Esophagus (tissue), 2 donors: ENCODE data around the gene SH2D4B. TPM values are rescaled to one million over a fixed set of nuclear protein-coding genes. Genes with fewer than 3 reads are reported as not detected.
A peak's percentile ranks its signal among the peaks of the same experiment; 100 is the strongest.

Experiments used
- H3K27ac ChIP-seq, 2 donors: one replicate each; pipeline ENCODE4 v1.5.1; 2013; ENCODE audit warnings: low read depth in 2 of 2, mild to moderate bottlenecking in 2 of 2, inconsistent platforms in 1 of 2, low read length in 1 of 2, moderate library complexity in 1 of 2
- H3K27me3 ChIP-seq, 2 donors: one replicate each; pipeline ENCODE4 v1.6.1; 2013; ENCODE audit warnings: low read length in 2 of 2, control low read depth in 1 of 2, mild to moderate bottlenecking in 1 of 2; ENCODE audit not compliant: insufficient read depth in 2 of 2, control insufficient read depth in 1 of 2
- H3K36me3 ChIP-seq, 2 donors: one replicate each; pipeline ENCODE4 v1.6.1; 2013; ENCODE audit warnings: low read length in 1 of 2; ENCODE audit not compliant: control insufficient read depth in 2 of 2, insufficient read depth in 2 of 2
- H3K4me1 ChIP-seq, 2 donors: one replicate each; pipeline ENCODE4 v1.6.1; 2013; ENCODE audit warnings: low read length in 1 of 2; ENCODE audit not compliant: control insufficient read depth in 2 of 2, insufficient read depth in 2 of 2
- H3K4me3 ChIP-seq, 2 donors: one replicate each; pipeline ENCODE4 v1.5.1; 2013; ENCODE audit warnings: low read length in 2 of 2, mild to moderate bottlenecking in 2 of 2, low read depth in 1 of 2, moderate library complexity in 1 of 2
- H3K9me3 ChIP-seq, 2 donors: one replicate each; pipeline ENCODE4 v1.6.1; 2013; ENCODE audit warnings: mild to moderate bottlenecking in 2 of 2, low read depth in 1 of 2, low read length in 1 of 2, moderate library complexity in 1 of 2; ENCODE audit not compliant: control insufficient read depth in 2 of 2, insufficient read depth in 1 of 2
- WGBS, 2 donors: extraction: QIAGEN DNeasy Blood & Tissue Kit; methylation state at CpG; one replicate each; pipeline ENCODE4 v1.1.7; 2013; 5-methylcytosine and 5-hydroxymethylcytosine counted together
- polyA plus RNA-seq, 2 donors: library from polyadenylated mRNA; stranded (reverse); fragments of 200-250 nt; gene quantifications; one replicate each; pipeline ENCODE4 v1.2.3, GENCODE V29; 2013
- donor health status: healthy with polysubstance abuse.
- donor health status: Bipolar disorder and iron deficiency.

SH2D4B gene
- polyA plus RNA-seq, 2 donors: 0.02 TPM; not detected in 1

DNA sequence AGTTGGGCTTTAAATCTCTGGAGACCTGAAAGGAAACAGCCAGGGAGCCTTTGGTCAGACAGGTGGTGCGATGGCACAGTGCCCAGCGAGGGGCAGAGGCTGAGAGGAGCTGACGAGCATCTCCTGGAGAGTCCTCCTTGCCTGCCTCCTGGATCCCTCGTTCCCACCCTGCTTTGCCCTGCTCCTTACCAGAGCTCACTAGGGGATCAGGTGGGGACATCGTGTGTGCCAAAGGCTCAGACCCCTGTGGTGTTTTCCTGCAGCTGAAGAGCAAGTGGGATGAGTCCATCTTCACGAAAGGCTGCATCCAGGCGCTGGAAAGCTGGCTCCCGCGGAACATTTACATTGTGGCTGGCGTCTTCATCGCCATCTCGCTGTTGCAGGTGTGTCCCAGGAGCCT lies 21.8 kb upstream of the SH2D4B start:
- H3K4me3 ChIP-seq: no peak overlapping the region
- H3K27me3 ChIP-seq: no peaks in the 10 kb centered on the region
- H3K4me1 ChIP-seq: peaks cover 0 to 2% of the 10 kb centered on the region in 2 donors
- peaks cover 28 to 82% of the 10 kb centered on the region in 2 donors for H3K36me3 ChIP-seq
- no peaks in the 10 kb centered on the region for H3K9me3 ChIP-seq
- WGBS, 2 donors: 88 to 92% methylated on average over 12 of the region's 12 CpGs
- no peak overlapping the region for H3K27ac ChIP-seq

- Histone ChIP-seq H3K4me3 (no peak overlapping the region), H3K27ac (peak overlapping the region in 1 of 2 donors; percentile 38), H3K36me3 (peaks cover 28 to 82% of the 10 kb centered on the region in 2 donors), H3K4me1 (peaks cover 0 to 2% of the 10 kb centered on the region in 2 donors), H3K9me3 (no peaks in the 10 kb centered on the region), H3K27me3 (no peaks in the 10 kb centered on the region)
- WGBS, 2 donors: 78 to 79% methylated on average over 6 of the region's 6 CpGs
Observed at GRCh38 chr10:80516506-80517075, 21.1 kb upstream of the SH2D4B start.

GRCh38 chr10:80517416-80518142 lies 20.1 kb upstream of the SH2D4B start:
- Histone ChIP-seq H3K4me1 (peaks cover 0 to 2% of the 10 kb centered on the region in 2 donors), H3K27me3 (no peaks in the 10 kb centered on the region), H3K4me3 (no peak overlapping the region), H3K9me3 (no peaks in the 10 kb centered on the region), H3K27ac (peak overlapping the region in 1 of 2 donors; percentile 6), H3K36me3 (peaks cover 28 to 72% of the 10 kb centered on the region in 2 donors)
- WGBS, 2 donors: 86% methylated on average over 21 of the region's 21 CpGs

GRCh38 chr10:80518143-80518806 lies 19.4 kb upstream of the SH2D4B start:
- 89 to 93% methylated on average over 17 of the region's 17 CpGs for WGBS, 2 donors
- Histone ChIP-seq H3K4me3 (no peak overlapping the region), H3K27ac (no peak overlapping the region), H3K9me3 (no peaks in the 10 kb centered on the region), H3K4me1 (peaks cover 0 to 2% of the 10 kb centered on the region in 2 donors), H3K36me3 (peaks cover 26 to 67% of the 10 kb centered on the region in 2 donors), H3K27me3 (no peaks in the 10 kb centered on the region)

DNA sequence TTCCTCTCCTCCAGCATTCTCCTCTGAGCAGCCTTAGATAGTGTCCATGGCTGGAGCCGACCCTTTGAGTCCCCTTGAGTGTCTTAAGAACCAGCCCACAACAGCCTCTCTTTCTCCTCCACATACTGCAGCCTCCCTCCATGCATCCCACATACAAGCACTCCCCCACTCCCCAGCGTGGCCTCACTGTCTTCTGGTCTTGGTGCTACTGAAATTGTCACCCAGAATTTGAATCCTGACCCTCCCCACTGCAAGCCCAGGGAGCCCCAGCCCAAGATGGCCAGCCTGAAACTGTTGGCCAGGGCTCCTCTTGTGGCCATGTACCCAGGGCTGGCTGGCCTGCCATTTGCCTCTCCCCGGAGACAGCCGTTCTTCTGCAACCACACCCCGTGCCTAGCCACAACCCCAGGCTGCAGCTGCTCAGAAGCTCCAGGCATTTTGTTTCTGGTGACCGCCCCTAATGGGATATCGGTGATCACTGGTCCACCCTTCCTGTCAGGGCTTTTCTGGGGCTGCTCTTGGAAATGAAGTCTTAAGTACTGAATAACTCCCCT lies 18.8 kb upstream of the SH2D4B start:
- no peak overlapping the region for H3K4me3 ChIP-seq
- 74 to 76% methylated on average over 7 of the region's 7 CpGs for WGBS, 2 donors
- no peak overlapping the region for H3K27ac ChIP-seq
- H3K36me3 ChIP-seq: peaks cover 24 to 63% of the 10 kb centered on the region in 2 donors
- H3K27me3 ChIP-seq: no peaks in the 10 kb centered on the region
- peaks cover 0 to 3% of the 10 kb centered on the region in 2 donors for H3K4me1 ChIP-seq
- no peaks in the 10 kb centered on the region for H3K9me3 ChIP-seq

- no peak overlapping the region for H3K27ac ChIP-seq
- H3K9me3 ChIP-seq: no peaks in the 10 kb centered on the region
- no peak overlapping the region for H3K4me3 ChIP-seq
- no peaks in the 10 kb centered on the region for H3K27me3 ChIP-seq
- peaks cover 16 to 53% of the 10 kb centered on the region in 2 donors for H3K36me3 ChIP-seq
- 81 to 84% methylated on average over 14 of the region's 14 CpGs for WGBS, 2 donors
- peaks cover 0 to 8% of the 10 kb centered on the region in 2 donors for H3K4me1 ChIP-seq
Observed at GRCh38 chr10:80519936-80520650, 17.6 kb upstream of the SH2D4B start.

- no peaks in the 10 kb centered on the region for H3K27me3 ChIP-seq
- no peak overlapping the region for H3K4me3 ChIP-seq
- H3K4me1 ChIP-seq: peaks cover 0 to 8% of the 10 kb centered on the region in 2 donors
- H3K9me3 ChIP-seq: no peaks in the 10 kb centered on the region
- peaks cover 10 to 45% of the 10 kb centered on the region in 2 donors for H3K36me3 ChIP-seq
- 82 to 87% methylated on average over 10 of the region's 10 CpGs for WGBS, 2 donors
- no peak overlapping the region for H3K27ac ChIP-seq
Observed at GRCh38 chr10:80520661-80521470, 16.8 kb upstream of the SH2D4B start.

- Histone ChIP-seq H3K27me3 (no peaks in the 10 kb centered on the region), H3K9me3 (no peaks in the 10 kb centered on the region), H3K4me1 (peaks cover 0 to 8% of the 10 kb centered on the region in 2 donors)
Observed at GRCh38 chr10:80522756-80523363, 14.8 kb upstream of the SH2D4B start.

More at GRCh38 chr10:80522756-80523363, 14.8 kb upstream of the SH2D4B start:
- Histone ChIP-seq H3K4me3 (no peak overlapping the region), H3K36me3 (peaks cover 8 to 31% of the 10 kb centered on the region in 2 donors), H3K27ac (no peak overlapping the region)
- 62 to 65% methylated on average over 8 of the region's 8 CpGs for WGBS, 2 donors
